GM10266 (cell line): Measurements from ENCODE around the gene CACNA1S.

Experiments
- DNase-seq: peaks from one replicate; pipeline ENCODE4 v3.0.0; 2012; ENCODE audit errors: extremely low spot score
- CTCF ChIP-seq: IDR thresholded peaks from 2 replicates; pipeline ENCODE4 v1.5.1; 2012; ENCODE audit warnings: mild to moderate bottlenecking, low read depth; ENCODE audit not compliant: control insufficient read depth, insufficient read depth; ENCODE audit errors: missing control alignments

CACNA1S gene

GRCh38 chr1:201042779-201043461, 69.3 kb downstream of the CACNA1S start:
- peak; percentile 92 for TF ChIP-seq CTCF
- peak; percentile 70 for DNase-seq

- TF ChIP-seq CTCF = no peak
- no peak for DNase-seq
Measured at GRCh38 chr1:201041011-201041410, 71.2 kb downstream of the CACNA1S start.

GRCh38 chr1:201039876-201040275, 72.3 kb downstream of the CACNA1S start:
- no peak for DNase-seq
- TF ChIP-seq CTCF = no peak

GRCh38 chr1:201039418-201039817, 72.8 kb downstream of the CACNA1S start:
- DNase-seq = no peak
- no peak for TF ChIP-seq CTCF

GRCh38 chr1:201038186-201038876, 73.9 kb downstream of the CACNA1S start:
- TF ChIP-seq CTCF = no peak
- no peak for DNase-seq

GRCh38 chr1:201036188-201036842, 75.9 kb downstream of the CACNA1S start:
- no peak for TF ChIP-seq CTCF
- DNase-seq = no peak

GRCh38 chr1:201034671-201035070, 77.6 kb downstream of the CACNA1S start:
- TF ChIP-seq CTCF = no peak
- no peak for DNase-seq
